Measurements from ENCODE around the gene AOPEP. TPM values are rescaled to one million over a fixed set of nuclear protein-coding genes. Genes with fewer than 3 reads are reported as not detected.

AOPEP gene
- 10 to 100 TPM; 11.7 to 27.3 TPM for total RNA-seq

- Mint-ChIP-seq H3K27me3 (peaks cover 3 to 5% of the 10 kb centered on the region in 2 donors), H3K4me3 (peak within 1 kb of the TSS; percentile 94), H3K36me3 (no peaks in the 10 kb centered on the region), H3K4me1 (ENCODE audit: low read depth in 2 of 2) (peaks cover 8 to 10% of the 10 kb centered on the region in 2 donors), H3K27ac (peak within 1 kb of the TSS; percentile 86 to 92), H3K9me3 (no peaks in the 10 kb centered on the region)
- peak; percentile 100 for DNase-seq (ENCODE audit: low spot score)
- peak; percentile 99 for ATAC-seq
Measured at GRCh38 chr9:94726495-94727191, at the start of gene AOPEP. Gene AOPEP, plus strand, starts transcription at chr9:94726699. Its CDS starts 33,085 bp downstream, at chr9:94759784.

GRCh38 chr9:94677929-94678328 lies 48.6 kb upstream of the AOPEP start:
- Mint-ChIP-seq H3K36me3 (no peaks in the 10 kb centered on the region), H3K27ac (no peak overlapping the region), H3K27me3 (peaks cover 12 to 14% of the 10 kb centered on the region in 2 donors)

GRCh38 chr9:94679587-94679986 lies 46.9 kb upstream of the AOPEP start:
- ATAC-seq (no peak), DNase-seq (ENCODE audit: low spot score) (no peak)
- H3K4me3 Mint-ChIP-seq, result no peak overlapping the region
- no peaks in the 10 kb centered on the region for H3K36me3 Mint-ChIP-seq
- no peak overlapping the region for H3K27ac Mint-ChIP-seq
- H3K4me1 Mint-ChIP-seq (ENCODE audit: low read depth in 2 of 2), result no peaks in the 10 kb centered on the region
- H3K27me3 Mint-ChIP-seq, result peaks cover 12 to 14% of the 10 kb centered on the region in 2 donors
- H3K9me3 Mint-ChIP-seq, result no peaks in the 10 kb centered on the region

More at GRCh38 chr9:94677929-94678328, 48.6 kb upstream of the AOPEP start:
- DNase-seq (ENCODE audit: low spot score), result no peak
- no peak for ATAC-seq
- no peaks in the 10 kb centered on the region for H3K9me3 Mint-ChIP-seq
- H3K4me1 Mint-ChIP-seq (ENCODE audit: low read depth in 2 of 2), result no peaks in the 10 kb centered on the region
- no peak overlapping the region for H3K4me3 Mint-ChIP-seq

GRCh38 chr9:94680020-94680419 lies 46.5 kb upstream of the AOPEP start:
- H3K4me1 Mint-ChIP-seq (ENCODE audit: low read depth in 2 of 2), result no peaks in the 10 kb centered on the region
- peaks cover 12 to 17% of the 10 kb centered on the region in 2 donors for H3K27me3 Mint-ChIP-seq
- ATAC-seq, result no peak

GRCh38 chr9:94680621-94681020 lies 45.9 kb upstream of the AOPEP start:
- no peaks in the 10 kb centered on the region for H3K4me1 Mint-ChIP-seq (ENCODE audit: low read depth in 2 of 2)
- H3K36me3 Mint-ChIP-seq, result no peaks in the 10 kb centered on the region
- H3K4me3 Mint-ChIP-seq, result no peak overlapping the region
- ATAC-seq, result no peak
- peaks cover 12 to 17% of the 10 kb centered on the region in 2 donors for H3K27me3 Mint-ChIP-seq
- no peak for DNase-seq (ENCODE audit: low spot score)
- H3K27ac Mint-ChIP-seq, result no peak overlapping the region
- no peaks in the 10 kb centered on the region for H3K9me3 Mint-ChIP-seq

More at GRCh38 chr9:94680020-94680419, 46.5 kb upstream of the AOPEP start:
- Mint-ChIP-seq H3K4me3 (no peak overlapping the region), H3K27ac (no peak overlapping the region), H3K36me3 (no peaks in the 10 kb centered on the region), H3K9me3 (no peaks in the 10 kb centered on the region)
- no peak for DNase-seq (ENCODE audit: low spot score)

- no peaks in the 10 kb centered on the region for H3K36me3 Mint-ChIP-seq
- no peak overlapping the region for H3K4me3 Mint-ChIP-seq
- no peak for DNase-seq (ENCODE audit: low spot score)
- H3K4me1 Mint-ChIP-seq (ENCODE audit: low read depth in 2 of 2), result no peaks in the 10 kb centered on the region
- ATAC-seq, result peak; percentile 68 to 80
- peaks cover 12 to 22% of the 10 kb centered on the region in 2 donors for H3K27me3 Mint-ChIP-seq
- H3K27ac Mint-ChIP-seq, result no peak overlapping the region
- no peaks in the 10 kb centered on the region for H3K9me3 Mint-ChIP-seq
Measured at GRCh38 chr9:94681508-94681907, 45.0 kb upstream of the AOPEP start.

GRCh38 chr9:94685359-94685758 lies 41.1 kb upstream of the AOPEP start:
- H3K9me3 Mint-ChIP-seq, result no peaks in the 10 kb centered on the region
- H3K36me3 Mint-ChIP-seq, result no peaks in the 10 kb centered on the region
- no peak overlapping the region for H3K4me3 Mint-ChIP-seq
- H3K4me1 Mint-ChIP-seq (ENCODE audit: low read depth in 2 of 2), result no peaks in the 10 kb centered on the region
- peaks cover 0 to 18% of the 10 kb centered on the region in 2 donors for H3K27me3 Mint-ChIP-seq
- no peak for DNase-seq (ENCODE audit: low spot score)
- ATAC-seq, result no peak
- no peak overlapping the region for H3K27ac Mint-ChIP-seq

- no peaks in the 10 kb centered on the region for H3K36me3 Mint-ChIP-seq
- no peaks in the 10 kb centered on the region for H3K4me1 Mint-ChIP-seq (ENCODE audit: low read depth in 2 of 2)
- no peaks in the 10 kb centered on the region for H3K9me3 Mint-ChIP-seq
- no peak for ATAC-seq
- no peak for DNase-seq (ENCODE audit: low spot score)
- peaks cover 16 to 18% of the 10 kb centered on the region in 2 donors for H3K27me3 Mint-ChIP-seq
- H3K27ac Mint-ChIP-seq, result no peak overlapping the region
- no peak overlapping the region for H3K4me3 Mint-ChIP-seq
Measured at GRCh38 chr9:94687451-94687850, 39.0 kb upstream of the AOPEP start.

GRCh38 chr9:94690344-94690743 lies 36.2 kb upstream of the AOPEP start:
- Mint-ChIP-seq H3K27ac (no peak overlapping the region), H3K27me3 (peaks cover 16 to 22% of the 10 kb centered on the region in 2 donors), H3K36me3 (no peaks in the 10 kb centered on the region), H3K9me3 (no peaks in the 10 kb centered on the region), H3K4me1 (ENCODE audit: low read depth in 2 of 2) (no peaks in the 10 kb centered on the region), H3K4me3 (no peak overlapping the region)
- no peak for ATAC-seq
- DNase-seq (ENCODE audit: low spot score), result no peak

- no peaks in the 10 kb centered on the region for H3K9me3 Mint-ChIP-seq
- H3K27ac Mint-ChIP-seq, result no peak overlapping the region
- no peaks in the 10 kb centered on the region for H3K36me3 Mint-ChIP-seq
- H3K4me1 Mint-ChIP-seq (ENCODE audit: low read depth in 2 of 2), result no peaks in the 10 kb centered on the region
- no peak overlapping the region for H3K4me3 Mint-ChIP-seq
- H3K27me3 Mint-ChIP-seq, result peaks cover 21 to 27% of the 10 kb centered on the region in 2 donors
- DNase-seq (ENCODE audit: low spot score), result no peak
- ATAC-seq, result no peak
Measured at GRCh38 chr9:94692601-94693000, 33.9 kb upstream of the AOPEP start.

- no peak overlapping the region for H3K4me3 Mint-ChIP-seq
- no peaks in the 10 kb centered on the region for H3K9me3 Mint-ChIP-seq
- DNase-seq (ENCODE audit: low spot score) (no peak), ATAC-seq (no peak)
- H3K27ac Mint-ChIP-seq, result no peak overlapping the region
- H3K27me3 Mint-ChIP-seq, result peaks cover 23 to 30% of the 10 kb centered on the region in 2 donors
- H3K4me1 Mint-ChIP-seq (ENCODE audit: low read depth in 2 of 2), result no peaks in the 10 kb centered on the region
- no peaks in the 10 kb centered on the region for H3K36me3 Mint-ChIP-seq
Measured at GRCh38 chr9:94693485-94694204, 32.9 kb upstream of the AOPEP start.

GRCh38 chr9:94696545-94696944 lies 30.0 kb upstream of the AOPEP start:
- no peak overlapping the region for H3K27ac Mint-ChIP-seq
- ATAC-seq (no peak), DNase-seq (ENCODE audit: low spot score) (no peak)
- H3K27me3 Mint-ChIP-seq, result peaks cover 29 to 37% of the 10 kb centered on the region in 2 donors
- H3K9me3 Mint-ChIP-seq, result no peaks in the 10 kb centered on the region
- H3K4me3 Mint-ChIP-seq, result no peak overlapping the region
- H3K4me1 Mint-ChIP-seq (ENCODE audit: low read depth in 2 of 2), result no peaks in the 10 kb centered on the region
- no peaks in the 10 kb centered on the region for H3K36me3 Mint-ChIP-seq

GRCh38 chr9:94697972-94698581 lies 28.4 kb upstream of the AOPEP start:
- Mint-ChIP-seq H3K27me3 (peaks cover 27 to 31% of the 10 kb centered on the region in 2 donors), H3K36me3 (no peaks in the 10 kb centered on the region), H3K27ac (no peak overlapping the region), H3K4me3 (no peak overlapping the region), H3K9me3 (no peaks in the 10 kb centered on the region), H3K4me1 (ENCODE audit: low read depth in 2 of 2) (no peaks in the 10 kb centered on the region)
- DNase-seq (ENCODE audit: low spot score) (no peak), ATAC-seq (no peak)

All from natural killer cell treated with Interleukin-12 subunit alpha and Interleukin-12 subunit beta and Interleukin-15 and Interleukin-18, amount 100 ng/mL, for 72 hours (primary cell).